WTC11 (cell line): ENCODE results near the gene AKR1D1.

ENCODE experiments used
- CBFB ChIP-seq: sonication (generic); formaldehyde crosslinking; IDR thresholded peaks from 2 replicates; pipeline ENCODE4 v1.8.1; 2022; ENCODE audit warnings: mild to moderate bottlenecking, low read depth, missing genetic modification reagents
- TF ChIP-seq, protein P1 (sequence below): fragments of 200-600 bp; IDR thresholded peaks from 2 replicates; pipeline ENCODE4 v1.8.0; 2022; ENCODE audit warnings: antibody characterized with exemption

DNA sequence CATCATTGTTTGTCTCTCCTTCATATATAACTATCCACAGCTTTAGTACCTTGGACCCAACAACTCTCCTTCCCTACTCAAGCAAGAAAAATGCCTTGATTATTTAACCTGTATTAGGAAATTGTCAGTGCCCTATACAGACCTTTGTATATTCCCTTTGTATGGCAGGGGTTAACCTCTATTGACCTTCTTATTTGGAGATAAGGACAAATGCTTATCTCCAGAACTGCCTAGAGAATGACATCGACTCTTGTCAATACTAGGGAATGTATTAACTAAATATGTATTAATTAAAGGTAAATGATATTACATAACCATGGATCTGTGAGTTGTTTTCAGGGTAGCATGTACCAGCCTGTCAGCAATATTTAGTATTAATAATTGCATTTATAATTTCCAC is 10.4 kb upstream of the AKR1D1 start:
- TF ChIP-seq CBFB (CRISPR knock-in tag) = no peak
- TF ChIP-seq, protein P1, sequence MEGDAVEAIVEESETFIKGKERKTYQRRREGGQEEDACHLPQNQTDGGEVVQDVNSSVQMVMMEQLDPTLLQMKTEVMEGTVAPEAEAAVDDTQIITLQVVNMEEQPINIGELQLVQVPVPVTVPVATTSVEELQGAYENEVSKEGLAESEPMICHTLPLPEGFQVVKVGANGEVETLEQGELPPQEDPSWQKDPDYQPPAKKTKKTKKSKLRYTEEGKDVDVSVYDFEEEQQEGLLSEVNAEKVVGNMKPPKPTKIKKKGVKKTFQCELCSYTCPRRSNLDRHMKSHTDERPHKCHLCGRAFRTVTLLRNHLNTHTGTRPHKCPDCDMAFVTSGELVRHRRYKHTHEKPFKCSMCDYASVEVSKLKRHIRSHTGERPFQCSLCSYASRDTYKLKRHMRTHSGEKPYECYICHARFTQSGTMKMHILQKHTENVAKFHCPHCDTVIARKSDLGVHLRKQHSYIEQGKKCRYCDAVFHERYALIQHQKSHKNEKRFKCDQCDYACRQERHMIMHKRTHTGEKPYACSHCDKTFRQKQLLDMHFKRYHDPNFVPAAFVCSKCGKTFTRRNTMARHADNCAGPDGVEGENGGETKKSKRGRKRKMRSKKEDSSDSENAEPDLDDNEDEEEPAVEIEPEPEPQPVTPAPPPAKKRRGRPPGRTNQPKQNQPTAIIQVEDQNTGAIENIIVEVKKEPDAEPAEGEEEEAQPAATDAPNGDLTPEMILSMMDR = no peak
